Measurements from ENCODE around the gene WDR81. TPM values are rescaled to one million over a fixed set of nuclear protein-coding genes. Genes with fewer than 3 reads are reported as not detected.
"Not testable (repeated sequence)": the region's sequence is repeated elsewhere in the genome, so short reads cannot be mapped to it uniquely, and the experiment has no call there.

Gene WDR81
- polyA plus RNA-seq, 3 donors = 21.4 to 22.7 (median 22.1) TPM

GRCh38 chr17:1753767-1754429 is 29.4 kb downstream of the WDR81 start:
- no peak for DNase-seq

- DNase-seq = no peak
Observed at GRCh38 chr17:1754430-1755112, 30.1 kb downstream of the WDR81 start.

- no peak for DNase-seq
Observed at GRCh38 chr17:1755252-1755826, 30.8 kb downstream of the WDR81 start.

- no peak for DNase-seq
Observed at GRCh38 chr17:1755827-1756262, 31.3 kb downstream of the WDR81 start.

GRCh38 chr17:1758807-1759206 is 34.3 kb downstream of the WDR81 start:
- no peak for DNase-seq

GRCh38 chr17:1759529-1759928 is 35.0 kb downstream of the WDR81 start:
- no peak for DNase-seq

- DNase-seq = no peak
Observed at GRCh38 chr17:1762233-1762900, 37.9 kb downstream of the WDR81 start.

GRCh38 chr17:1762901-1763898 is 38.7 kb downstream of the WDR81 start:
- DNase-seq = no peak

GRCh38 chr17:1764284-1764683 is 39.8 kb downstream of the WDR81 start:
- DNase-seq = no peak

GRCh38 chr17:1764705-1765104 is 40.2 kb downstream of the WDR81 start:
- not testable (repeated sequence) for DNase-seq

- no peak for DNase-seq
Observed at GRCh38 chr17:1765576-1765975, 41.1 kb downstream of the WDR81 start.

GRCh38 chr17:1766382-1767135 is 42.1 kb downstream of the WDR81 start:
- no peak for DNase-seq

- DNase-seq = no peak
Observed at GRCh38 chr17:1767358-1767757, 42.9 kb downstream of the WDR81 start.

- DNase-seq = no peak
Observed at GRCh38 chr17:1769822-1770477, 45.4 kb downstream of the WDR81 start.

GRCh38 chr17:1773000-1773695 is 48.6 kb downstream of the WDR81 start:
- DNase-seq = not testable (repeated sequence)

- no peak for DNase-seq
Observed at GRCh38 chr17:1773696-1774181, 49.2 kb downstream of the WDR81 start.

- DNase-seq = no peak
Observed at GRCh38 chr17:1774390-1775176, 50.1 kb downstream of the WDR81 start.

GRCh38 chr17:1776328-1776727 is 51.8 kb downstream of the WDR81 start:
- no peak for DNase-seq

Measured in renal pelvis (tissue), 4 donors.